ENCODE data around the gene TPK1. TPM values are rescaled to one million over a fixed set of nuclear protein-coding genes. Genes with fewer than 3 reads are reported as not detected.
A peak's percentile ranks its signal among the peaks of the same experiment; 100 is the strongest.

The TPK1 gene
- total RNA-seq, 4 donors from 2014 or later, result 2.5 to 22.7 (median 18.7) TPM

- no peak overlapping the region for H3K4me3 ChIP-seq
- no peak for DNase-seq
- H3K4me1 ChIP-seq, result no peaks in the 10 kb centered on the region
- H3K27ac ChIP-seq, result no peak overlapping the region
- no peak for TF ChIP-seq POLR2A (IDR thresholded peaks at IDR 0.05)
- TF ChIP-seq CTCF (IDR thresholded peaks at IDR 0.05), result no peak
- H3K9me3 ChIP-seq, result no peaks in the 10 kb centered on the region
- no peaks in the 10 kb centered on the region for H3K27me3 ChIP-seq
- H3K36me3 ChIP-seq, result no peaks in the 10 kb centered on the region
Measured at GRCh38 chr7:144519925-144520324, 315.9 kb downstream of the TPK1 start.

GRCh38 chr7:144518360-144518759 is 317.5 kb downstream of the TPK1 start:
- Histone ChIP-seq H3K9me3 (no peaks in the 10 kb centered on the region), H3K4me1 (no peaks in the 10 kb centered on the region), H3K4me3 (no peak overlapping the region), H3K36me3 (no peaks in the 10 kb centered on the region), H3K27ac (no peak overlapping the region), H3K27me3 (no peaks in the 10 kb centered on the region)
- TF ChIP-seq POLR2A (IDR thresholded peaks at IDR 0.05), result no peak
- TF ChIP-seq CTCF (IDR thresholded peaks at IDR 0.05), result no peak
- no peak for DNase-seq

- Histone ChIP-seq H3K4me3 (no peak overlapping the region), H3K27ac (no peak overlapping the region), H3K36me3 (no peaks in the 10 kb centered on the region), H3K9me3 (no peaks in the 10 kb centered on the region), H3K27me3 (no peaks in the 10 kb centered on the region), H3K4me1 (no peaks in the 10 kb centered on the region)
- no peak for DNase-seq
- no peak for TF ChIP-seq CTCF (IDR thresholded peaks at IDR 0.05)
- TF ChIP-seq POLR2A (IDR thresholded peaks at IDR 0.05), result no peak
Measured at GRCh38 chr7:144517749-144518148, 318.1 kb downstream of the TPK1 start.

GRCh38 chr7:144516729-144517525 is 318.9 kb downstream of the TPK1 start:
- no peak for DNase-seq
- Histone ChIP-seq H3K27me3 (no peaks in the 10 kb centered on the region), H3K27ac (no peak overlapping the region), H3K36me3 (no peaks in the 10 kb centered on the region), H3K9me3 (no peaks in the 10 kb centered on the region), H3K4me3 (no peak overlapping the region), H3K4me1 (no peaks in the 10 kb centered on the region)
- TF ChIP-seq CTCF (IDR thresholded peaks at IDR 0.05) (no peak), POLR2A (IDR thresholded peaks at IDR 0.05) (no peak)

- Histone ChIP-seq H3K27me3 (no peaks in the 10 kb centered on the region), H3K4me1 (no peaks in the 10 kb centered on the region), H3K9me3 (no peaks in the 10 kb centered on the region), H3K36me3 (no peaks in the 10 kb centered on the region), H3K4me3 (no peak overlapping the region), H3K27ac (no peak overlapping the region)
- no peak for DNase-seq
- TF ChIP-seq POLR2A (IDR thresholded peaks at IDR 0.05) (no peak), CTCF (IDR thresholded peaks at IDR 0.05) (peak in 3 of 6 experiments; percentile 31 to 44 (median 42))
Measured at GRCh38 chr7:144513334-144513733, 322.5 kb downstream of the TPK1 start.

All from Peyer's patch (tissue), 4 donors.